ENCODE results near the gene SMCP. TPM values are rescaled to one million over a fixed set of nuclear protein-coding genes. Genes with fewer than 3 reads are reported as not detected.

The SMCP gene
- polyA plus RNA-seq, 3 donors, result not detected

DNA sequence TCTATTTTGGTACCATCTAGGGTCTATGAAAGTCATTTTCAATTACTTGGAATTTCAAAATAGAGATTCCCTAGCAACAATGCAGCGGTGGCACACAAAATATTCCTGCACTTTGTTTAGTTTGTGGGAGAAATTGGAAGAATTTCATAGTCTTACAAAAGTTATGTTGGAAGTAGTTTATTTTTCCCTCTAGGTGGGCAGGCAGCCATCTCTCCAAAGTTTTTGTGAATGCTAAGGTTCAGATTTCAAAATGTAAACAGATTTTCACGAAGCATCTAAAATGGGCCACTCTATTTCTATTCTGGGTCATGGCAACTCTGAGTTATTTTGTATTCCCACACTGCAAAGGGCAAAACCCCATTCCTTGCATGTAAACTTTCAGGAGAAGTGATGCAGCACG is 8.0 kb downstream of the SMCP start:
- DNase-seq (ENCODE audit: low read depth in 3 of 3, low spot score in 2 of 3), result no peak

DNA sequence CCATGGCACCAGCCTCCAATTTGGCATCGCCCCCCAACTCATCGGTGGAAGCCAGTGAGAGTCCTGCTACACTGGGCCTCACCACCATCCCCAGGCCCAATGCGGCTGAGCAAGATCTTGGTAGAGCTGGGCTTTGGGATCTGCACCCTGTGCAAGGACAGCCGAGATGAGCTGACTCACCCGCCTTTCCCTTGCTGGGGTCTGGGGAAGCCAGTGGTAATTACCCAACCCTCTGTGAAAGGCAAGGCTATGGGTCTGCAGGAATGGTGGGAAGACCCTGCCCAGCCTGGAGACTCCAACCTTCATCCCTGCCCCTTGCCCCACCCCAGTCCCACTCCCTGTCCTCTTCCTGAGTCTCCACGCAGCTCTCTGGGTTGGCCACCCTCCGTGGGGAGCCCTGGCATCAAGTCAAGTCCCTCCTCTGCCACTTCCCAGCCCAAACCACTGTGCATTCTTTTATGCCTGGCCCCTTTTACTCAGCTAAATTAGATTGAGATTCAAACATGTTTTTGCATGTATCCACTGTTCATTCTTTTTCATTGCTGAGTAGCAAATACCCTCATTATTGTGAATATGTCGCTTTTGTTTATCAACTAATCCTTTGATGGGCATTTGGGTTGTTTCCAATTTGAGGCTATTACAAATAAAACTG is 8.8 kb downstream of the SMCP start:
- no peak for DNase-seq (ENCODE audit: low read depth in 3 of 3, low spot score in 2 of 3)

DNA sequence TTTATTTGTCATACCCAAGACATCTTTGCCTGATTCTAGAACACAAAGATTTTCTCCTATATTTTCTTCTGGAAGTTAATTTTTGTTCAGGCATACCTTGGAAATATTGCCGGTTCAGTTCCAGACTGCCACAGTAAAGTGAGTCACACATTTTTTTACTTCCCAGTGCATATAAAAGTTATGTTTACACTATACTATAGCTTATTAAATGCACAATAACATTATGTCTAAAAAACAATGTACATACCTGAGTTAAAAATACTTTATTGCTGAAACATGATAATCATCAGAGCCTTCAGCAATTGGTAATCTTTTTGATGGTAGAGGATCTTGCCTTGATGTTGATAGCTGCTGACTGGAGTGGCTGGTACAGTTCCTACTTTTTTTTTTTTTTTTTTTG is 10.0 kb downstream of the SMCP start:
- no peak for DNase-seq (ENCODE audit: low read depth in 3 of 3, low spot score in 2 of 3)

DNA sequence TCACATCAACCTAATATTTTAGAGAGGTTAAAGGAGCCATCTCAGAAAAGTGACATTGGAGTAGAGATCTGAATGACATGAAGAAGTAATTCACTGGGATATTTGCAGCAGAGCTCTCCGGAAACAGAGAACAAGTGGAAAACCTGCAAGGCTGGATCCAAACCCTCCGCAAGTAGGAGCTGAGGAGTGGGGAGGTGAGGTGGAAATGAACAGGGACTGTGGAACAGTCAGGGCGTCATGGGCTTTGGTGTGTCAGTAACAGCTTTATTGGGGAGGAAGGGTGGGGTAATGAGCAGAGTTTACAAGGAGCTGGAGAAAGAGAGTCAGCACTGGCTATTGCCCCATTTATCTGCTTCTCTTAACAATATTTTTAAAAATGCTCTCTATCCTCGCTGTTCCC is 20.9 kb downstream of the SMCP start:
- DNase-seq (ENCODE audit: low read depth in 3 of 3, low spot score in 2 of 3), result no peak

DNA sequence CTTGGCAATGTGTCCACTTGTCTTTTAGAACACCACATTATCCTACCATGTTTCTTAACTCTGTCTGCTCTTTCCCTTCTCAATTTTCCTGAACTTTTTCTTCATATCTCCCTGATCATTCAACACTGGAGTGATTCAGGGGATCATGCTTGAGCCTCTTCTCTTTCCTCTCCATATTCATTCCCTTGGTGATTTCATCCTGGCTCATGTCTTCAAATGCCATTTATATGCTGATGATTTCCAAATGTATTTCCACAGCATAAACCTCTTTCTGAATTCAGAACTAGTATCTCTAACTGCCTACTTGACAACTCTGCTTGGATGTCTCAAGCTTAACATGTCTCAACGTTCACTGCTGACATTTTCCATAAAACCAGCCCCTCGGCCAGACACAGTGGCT is 21.8 kb downstream of the SMCP start:
- DNase-seq (ENCODE audit: low read depth in 3 of 3, low spot score in 2 of 3), result no peak

DNA sequence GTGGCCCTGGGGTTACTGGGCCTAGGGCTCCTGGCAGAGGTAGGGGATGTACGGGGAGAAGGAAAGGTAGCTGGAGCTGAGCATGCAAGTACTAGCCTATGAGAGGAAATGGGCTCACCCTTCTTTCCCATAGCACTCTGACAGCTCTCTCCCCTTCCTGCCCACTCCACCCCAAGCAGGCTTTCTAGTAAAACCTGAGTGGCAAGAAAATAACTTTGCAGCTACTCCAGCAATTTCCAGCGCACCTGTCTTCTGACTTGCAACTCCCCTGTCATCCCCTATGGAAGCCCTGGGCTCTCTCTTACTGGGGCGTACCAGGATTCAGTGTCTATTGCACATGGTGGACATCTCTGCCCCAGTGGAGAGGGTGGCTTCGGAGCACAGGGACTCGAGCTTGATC is 23.5 kb downstream of the SMCP start:
- no peak for DNase-seq (ENCODE audit: low read depth in 3 of 3, low spot score in 2 of 3)

DNA sequence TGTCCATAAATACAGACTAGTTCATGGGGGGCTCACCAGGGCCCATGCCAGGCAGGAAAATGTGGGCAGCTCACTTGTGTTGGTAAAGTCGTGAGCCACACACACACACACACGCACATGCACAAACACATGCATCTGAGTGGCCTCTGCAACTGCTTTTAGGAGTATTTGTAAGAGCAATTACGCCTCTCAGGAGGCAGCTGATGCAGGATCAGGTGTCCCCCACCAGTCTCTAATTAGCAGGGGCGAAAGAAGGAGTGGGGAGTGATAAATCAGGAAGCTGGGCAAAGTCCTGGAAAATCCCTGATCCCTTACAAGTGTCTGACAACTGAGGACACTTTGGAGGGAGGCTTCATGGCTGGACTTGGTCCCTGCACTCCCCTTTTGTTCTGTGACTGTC is 24.5 kb downstream of the SMCP start:
- DNase-seq (ENCODE audit: low read depth in 3 of 3, low spot score in 2 of 3), result peak in 2 of 3 donors; percentile 7 to 19

DNA sequence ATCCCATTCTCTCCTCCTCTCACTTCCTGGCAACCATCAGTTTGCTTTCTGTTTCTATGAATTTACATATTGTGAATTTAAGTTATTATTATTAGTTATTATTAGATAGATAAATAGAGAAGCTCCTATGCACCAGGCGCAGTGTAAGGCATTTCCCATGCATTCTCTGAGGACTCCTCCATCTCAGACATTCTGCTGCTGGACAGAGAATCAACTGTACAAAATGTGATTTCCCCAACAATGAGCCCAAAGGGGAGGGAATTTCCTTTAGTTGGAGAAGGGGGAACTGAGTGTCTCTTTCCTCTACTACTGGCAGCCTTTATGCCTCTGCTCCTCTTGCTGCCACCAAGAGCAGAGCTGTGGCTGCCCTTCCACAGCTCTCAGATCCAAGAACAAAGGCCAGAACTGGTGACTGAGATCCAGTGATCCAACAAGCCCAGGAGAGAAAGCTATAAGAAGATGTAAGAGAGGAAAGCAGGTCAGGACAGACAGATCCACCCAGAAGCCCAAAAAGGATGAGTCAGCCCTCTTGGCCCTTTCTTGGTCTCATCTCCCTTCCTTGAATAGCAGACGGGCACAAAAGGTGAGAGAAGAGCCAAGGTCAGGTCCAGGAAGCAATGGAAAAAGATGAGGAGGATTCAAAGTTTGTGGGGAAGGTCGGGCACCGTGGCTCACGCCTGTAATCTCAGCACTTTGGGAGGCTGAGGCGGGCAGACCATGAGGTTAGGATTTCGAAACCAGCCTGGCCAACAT is 26.7 kb downstream of the SMCP start:
- no peak for DNase-seq (ENCODE audit: low read depth in 3 of 3, low spot score in 2 of 3)

DNA sequence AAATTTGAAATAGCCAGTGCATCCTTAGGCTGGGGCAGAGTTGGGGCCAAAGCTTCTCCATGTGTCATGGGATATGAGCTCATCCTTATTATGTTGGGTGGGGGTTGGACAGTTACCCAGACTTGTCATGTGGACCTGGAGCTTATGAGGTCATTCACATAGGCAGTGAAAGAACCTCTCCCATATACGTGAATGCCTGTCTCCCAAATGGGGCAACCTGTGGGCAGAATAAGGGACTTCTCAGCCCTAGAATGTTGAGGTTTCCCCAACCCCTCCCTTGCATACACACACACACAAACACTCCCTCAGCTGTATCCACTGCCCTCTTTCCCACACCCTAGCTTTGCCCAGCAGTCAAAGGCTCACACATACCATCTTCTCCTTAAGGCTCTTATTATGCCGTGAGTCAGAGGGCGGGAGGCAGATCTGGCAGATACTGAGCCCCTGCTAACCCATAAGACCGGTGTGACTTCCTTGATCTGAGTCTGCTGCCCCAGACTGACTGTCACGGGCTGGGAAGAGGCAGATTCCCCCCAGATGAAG is 28.0 kb downstream of the SMCP start:
- no peak for DNase-seq (ENCODE audit: low read depth in 3 of 3, low spot score in 2 of 3)

DNA sequence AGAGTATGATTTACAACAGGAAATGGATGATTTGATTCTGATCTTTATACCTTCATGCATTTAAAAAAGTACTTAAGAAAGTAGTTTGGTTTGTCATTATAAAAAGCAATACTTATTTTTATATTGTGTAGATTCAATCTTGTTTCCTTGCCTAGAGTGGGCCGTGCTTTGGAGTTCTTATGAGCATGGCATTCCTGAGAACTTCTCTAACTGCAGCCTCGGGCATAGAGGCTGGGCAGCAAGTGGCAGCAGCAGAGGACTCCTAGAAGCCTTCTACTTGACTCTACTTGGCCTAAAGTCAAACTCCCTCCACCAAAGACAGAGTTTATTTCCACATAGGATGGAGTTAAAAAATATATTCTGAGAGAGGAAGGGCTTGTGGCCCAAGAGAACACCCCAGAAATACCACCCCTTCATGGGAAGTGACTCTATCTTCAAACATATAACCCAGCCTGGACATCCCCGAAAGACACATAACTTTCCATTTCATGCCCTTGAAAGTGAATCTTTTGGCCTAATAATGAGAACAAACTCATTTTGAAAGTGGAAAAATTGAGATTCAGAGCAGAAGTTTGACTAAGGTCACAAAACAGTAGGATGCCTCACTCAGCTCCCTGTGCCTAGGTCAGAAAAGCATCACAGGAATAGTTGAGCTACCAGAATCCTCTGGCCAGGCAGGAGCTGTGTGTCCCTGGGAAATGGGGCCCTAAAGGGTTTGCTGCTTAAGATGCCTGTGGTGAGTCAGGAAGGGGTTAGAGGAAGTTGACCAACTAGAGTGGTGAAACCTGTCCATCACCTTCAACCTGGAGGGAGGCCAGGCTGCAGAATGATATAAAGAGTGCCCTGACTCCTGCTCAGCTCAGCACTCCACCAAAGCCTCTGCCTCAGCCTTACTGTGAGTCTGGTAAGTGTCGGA is 29.8 kb downstream of the SMCP start, which contains the start of gene IVL:
Gene IVL, plus strand, starts transcription at position 861 of the 916 bp plus-strand sequence. CDS start 1,252 bp downstream, outside the sequence.
- no peak for DNase-seq (ENCODE audit: low read depth in 3 of 3, low spot score in 2 of 3)

DNA sequence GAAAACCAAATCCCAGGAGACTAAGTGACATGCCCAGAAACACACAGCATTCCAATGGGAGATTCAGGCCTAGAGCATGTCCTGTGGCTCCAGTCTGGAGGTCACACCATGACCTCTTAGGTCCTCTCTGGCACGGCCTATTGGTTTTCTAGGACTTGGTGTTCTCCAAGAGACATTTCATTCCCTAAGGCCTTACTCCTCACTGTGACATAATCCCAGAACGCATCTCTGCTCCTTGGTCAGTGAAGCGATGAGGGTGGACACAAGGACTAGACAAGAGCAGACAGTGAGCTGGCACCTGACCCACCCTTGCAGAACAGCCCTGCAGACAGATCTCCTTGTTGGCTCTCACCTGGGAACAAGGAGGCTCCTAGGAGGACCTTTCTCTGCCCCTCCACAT is 31.1 kb downstream of the SMCP start:
- no peak for DNase-seq (ENCODE audit: low read depth in 3 of 3, low spot score in 2 of 3)

DNA sequence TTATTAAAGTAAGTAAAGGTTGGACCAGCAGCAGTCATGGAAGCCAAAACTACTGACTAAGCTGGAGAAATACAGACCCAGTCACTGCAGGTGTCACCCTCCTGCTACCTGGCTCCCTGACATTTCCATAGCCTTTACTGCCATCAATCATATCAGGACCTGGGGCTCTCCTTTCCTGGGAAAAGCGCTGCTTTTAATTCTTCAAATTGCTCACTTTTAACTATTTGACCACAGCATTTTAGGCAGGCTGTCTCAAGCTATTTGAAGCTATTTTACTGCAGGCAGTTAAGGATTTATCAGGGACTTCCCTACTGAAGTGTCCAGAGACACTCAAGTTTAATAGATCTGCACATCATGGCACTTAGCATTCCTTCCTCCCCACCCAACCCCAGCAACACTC is 34.3 kb downstream of the SMCP start:
- no peak for DNase-seq (ENCODE audit: low read depth in 3 of 3, low spot score in 2 of 3)

DNA sequence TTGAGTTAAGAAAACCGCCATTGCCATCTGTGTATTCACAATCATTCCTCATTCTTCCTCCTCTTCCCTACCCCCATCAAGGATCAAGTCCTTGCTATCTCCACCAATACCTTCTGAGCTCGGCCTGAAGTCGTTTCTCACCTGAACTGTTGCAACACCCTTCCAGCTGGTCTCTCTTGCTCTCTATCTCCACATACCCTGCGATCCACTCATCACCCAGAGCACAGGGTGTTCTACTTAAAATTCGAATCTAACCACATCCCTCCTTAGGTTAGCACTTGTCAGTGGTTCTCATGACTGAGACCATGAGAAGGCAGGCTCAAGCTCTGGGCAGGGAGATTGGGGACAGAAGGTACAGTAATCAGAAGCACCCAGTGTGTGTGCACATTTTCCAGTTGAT is 34.8 kb downstream of the SMCP start:
- DNase-seq (ENCODE audit: low read depth in 3 of 3, low spot score in 2 of 3), result no peak

DNA sequence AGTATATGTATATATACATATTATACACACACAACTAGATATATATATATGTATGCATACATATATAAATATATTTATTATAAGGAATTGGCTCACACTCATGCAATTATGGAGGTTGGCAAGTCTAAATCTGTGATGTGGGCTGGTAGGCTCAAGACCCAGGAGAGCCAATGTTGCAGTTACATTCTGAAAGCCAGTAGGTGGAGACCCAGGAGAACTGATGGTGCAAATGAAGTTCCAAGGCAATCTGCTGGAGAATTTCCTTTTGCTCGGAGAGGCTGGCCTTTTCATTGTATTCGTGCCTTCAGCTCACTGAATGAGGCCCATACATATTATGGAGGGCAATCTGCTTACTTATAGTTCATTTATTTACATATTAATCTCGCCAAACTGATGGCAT is 39.7 kb downstream of the SMCP start:
- DNase-seq (ENCODE audit: low read depth in 3 of 3, low spot score in 2 of 3), result peak in 2 of 3 donors; percentile 5 to 10

DNA sequence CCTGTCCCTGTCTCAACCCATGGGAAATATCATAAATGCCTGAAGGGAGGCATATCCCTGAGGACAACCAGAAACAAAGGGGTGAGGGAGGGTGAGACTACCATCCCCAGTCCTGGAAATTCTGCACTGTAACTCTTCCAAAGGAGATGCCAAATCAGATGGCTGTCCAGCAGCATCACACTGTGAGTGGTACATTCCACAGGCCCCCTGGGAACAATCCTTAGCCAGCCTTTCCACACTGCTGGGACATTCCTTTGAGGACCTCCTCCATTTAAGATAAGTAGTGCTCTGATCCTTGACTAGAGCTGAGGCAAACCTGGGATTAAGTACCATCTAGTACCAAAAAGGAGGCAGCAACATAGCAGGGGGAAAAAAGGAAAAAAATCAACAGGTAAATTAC is 40.9 kb downstream of the SMCP start:
- DNase-seq (ENCODE audit: low read depth in 3 of 3, low spot score in 2 of 3), result no peak

DNA sequence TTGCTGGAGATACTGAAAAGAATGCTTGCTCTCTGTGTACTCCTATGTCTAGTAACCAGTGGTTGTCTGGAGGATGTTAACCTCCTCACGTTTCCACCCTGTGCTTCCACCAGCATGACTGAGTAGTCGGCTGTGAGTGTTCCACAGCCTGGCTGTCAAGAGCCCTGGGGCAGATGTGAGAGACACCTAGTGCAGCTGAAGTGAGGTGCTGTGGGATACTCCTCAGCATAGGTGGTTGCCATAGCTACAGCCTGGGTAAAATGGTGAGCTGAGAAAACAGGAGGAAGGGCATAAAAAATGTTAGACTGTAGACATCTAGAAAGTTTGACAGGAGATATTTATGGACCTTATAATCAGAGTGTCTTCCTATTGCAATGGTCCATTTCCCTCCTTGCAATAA is 46.1 kb downstream of the SMCP start:
- no peak for DNase-seq (ENCODE audit: low read depth in 3 of 3, low spot score in 2 of 3)

DNA sequence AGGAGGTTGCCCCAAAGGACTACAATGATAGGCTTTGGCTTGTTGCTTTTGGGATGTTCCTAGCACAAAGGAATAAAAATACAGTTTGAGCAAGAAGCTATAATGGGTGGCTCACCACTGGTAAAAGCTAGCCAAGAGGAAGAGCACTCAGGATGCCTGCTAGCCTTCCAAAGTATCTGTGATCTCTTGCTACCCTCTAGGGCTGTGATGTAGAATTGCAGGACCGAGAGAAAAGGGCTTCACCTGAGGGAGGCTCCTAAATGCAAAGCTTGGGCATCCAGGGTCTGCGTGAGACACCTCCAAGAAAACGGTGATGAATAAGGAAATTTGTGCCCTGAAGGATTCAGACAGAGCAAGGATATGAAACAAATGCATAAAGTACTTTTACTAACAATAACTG is 48.0 kb downstream of the SMCP start:
- DNase-seq (ENCODE audit: low read depth in 3 of 3, low spot score in 2 of 3), result no peak

DNA sequence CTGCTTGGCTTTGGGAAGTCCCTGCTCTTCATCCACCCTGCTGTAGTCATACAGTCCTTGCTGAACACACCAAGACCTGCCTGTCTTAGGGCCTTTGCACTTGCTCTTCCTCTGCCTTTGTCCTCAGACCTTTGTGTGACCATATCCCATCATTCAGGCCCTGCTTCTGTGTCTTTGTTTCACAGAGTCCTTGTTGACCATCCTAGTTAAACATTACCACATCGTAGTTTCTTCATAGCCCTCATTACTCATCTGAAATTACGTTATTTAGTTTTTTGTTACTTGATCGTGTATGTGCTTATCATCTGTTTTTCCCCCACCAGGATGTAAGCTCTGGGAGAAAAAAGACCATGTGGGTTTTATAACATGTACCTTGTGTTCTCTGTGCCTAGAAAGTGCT is 50.5 kb downstream of the SMCP start:
- DNase-seq (ENCODE audit: low read depth in 3 of 3, low spot score in 2 of 3), result no peak

DNA sequence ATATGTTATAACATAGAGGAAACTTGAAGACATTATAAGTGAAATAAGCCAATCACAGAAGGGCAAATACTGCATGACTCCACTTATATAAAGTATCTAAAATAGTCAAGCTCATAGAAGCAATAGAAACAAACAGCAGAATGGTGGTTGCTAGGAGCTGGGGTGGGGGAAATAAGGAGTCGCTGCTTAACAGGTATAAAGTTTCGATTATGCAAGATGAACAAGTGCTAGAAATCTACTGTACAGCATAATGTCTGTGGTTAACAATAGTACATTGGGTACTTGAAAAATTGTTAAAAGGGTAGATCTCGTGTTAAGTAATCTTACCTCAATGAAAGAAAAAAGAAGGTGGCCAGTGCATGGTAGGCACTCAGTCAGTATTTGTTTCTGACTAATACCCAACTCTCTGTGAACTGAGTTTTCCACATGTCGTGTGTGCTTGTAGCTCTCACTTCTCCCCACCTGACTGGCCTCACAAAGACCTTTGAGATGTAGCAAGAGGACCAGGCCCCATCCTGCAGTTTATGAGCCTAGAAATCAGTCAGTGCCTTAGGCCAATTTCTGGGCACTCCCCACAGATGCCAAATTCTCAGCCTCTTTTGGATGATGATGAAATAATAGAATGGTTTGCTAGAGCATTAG is 54.2 kb downstream of the SMCP start:
- no peak for DNase-seq (ENCODE audit: low read depth in 3 of 3, low spot score in 2 of 3)

DNA sequence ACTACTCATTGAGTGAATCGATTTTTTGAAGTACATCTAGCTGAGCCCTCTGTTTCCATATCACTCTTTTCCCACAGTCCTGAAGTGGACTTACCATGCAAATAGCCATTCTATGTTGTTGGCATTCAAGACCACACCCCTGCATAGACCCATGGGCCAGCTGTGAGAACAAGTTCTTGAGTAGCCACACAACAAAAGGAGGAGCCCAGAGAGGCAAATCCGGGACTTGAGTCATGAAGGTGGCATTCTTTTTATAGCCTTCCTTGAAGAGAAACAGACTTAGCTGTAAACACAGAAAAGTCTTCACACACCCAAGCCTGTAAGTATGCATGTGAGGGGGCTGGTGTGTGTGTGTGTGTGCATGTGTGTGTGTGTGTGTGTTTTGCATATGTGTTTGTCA is 55.1 kb downstream of the SMCP start:
- DNase-seq (ENCODE audit: low read depth in 3 of 3, low spot score in 2 of 3), result no peak

Measured in right renal cortex interstitium (tissue), 3 donors.